Vagina (tissue), 2 donors: Measurements from ENCODE around the gene BGLAP.

Experiments used
- POLR2A ChIP-seq, 2 donors: fragments of 450-650 bp; IDR thresholded peaks; one replicate each; pipeline ENCODE4 v1.6.1; 2017; ENCODE audit warnings: antibody characterized with exemption in 2 of 2, mild to moderate bottlenecking in 2 of 2, moderate library complexity in 2 of 2
- TF ChIP-seq, protein P1 (sequence below), 3 experiments: fragments of 450-650 bp in 2 of 3; fragments of 200-600 bp in 1 of 3; sonication (generic) in 1 of 3; IDR thresholded peaks; one replicate each; pipeline ENCODE4 v1.5.1; 2017 to 2019; ENCODE audit warnings: antibody characterized with exemption in 3 of 3, mild to moderate bottlenecking in 2 of 3, moderate library complexity in 2 of 3

- TF ChIP-seq POLR2A (IDR thresholded peaks at IDR 0.05): no peak
- TF ChIP-seq, protein P1, sequence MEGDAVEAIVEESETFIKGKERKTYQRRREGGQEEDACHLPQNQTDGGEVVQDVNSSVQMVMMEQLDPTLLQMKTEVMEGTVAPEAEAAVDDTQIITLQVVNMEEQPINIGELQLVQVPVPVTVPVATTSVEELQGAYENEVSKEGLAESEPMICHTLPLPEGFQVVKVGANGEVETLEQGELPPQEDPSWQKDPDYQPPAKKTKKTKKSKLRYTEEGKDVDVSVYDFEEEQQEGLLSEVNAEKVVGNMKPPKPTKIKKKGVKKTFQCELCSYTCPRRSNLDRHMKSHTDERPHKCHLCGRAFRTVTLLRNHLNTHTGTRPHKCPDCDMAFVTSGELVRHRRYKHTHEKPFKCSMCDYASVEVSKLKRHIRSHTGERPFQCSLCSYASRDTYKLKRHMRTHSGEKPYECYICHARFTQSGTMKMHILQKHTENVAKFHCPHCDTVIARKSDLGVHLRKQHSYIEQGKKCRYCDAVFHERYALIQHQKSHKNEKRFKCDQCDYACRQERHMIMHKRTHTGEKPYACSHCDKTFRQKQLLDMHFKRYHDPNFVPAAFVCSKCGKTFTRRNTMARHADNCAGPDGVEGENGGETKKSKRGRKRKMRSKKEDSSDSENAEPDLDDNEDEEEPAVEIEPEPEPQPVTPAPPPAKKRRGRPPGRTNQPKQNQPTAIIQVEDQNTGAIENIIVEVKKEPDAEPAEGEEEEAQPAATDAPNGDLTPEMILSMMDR (IDR thresholded peaks at IDR 0.05): no peak
These were observed 43.5 kb downstream of the BGLAP start for GRCh38 chr1:156285437-156285836.
